Measurements from ENCODE around the gene ERF. TPM values are rescaled to one million over a fixed set of nuclear protein-coding genes. Genes with fewer than 3 reads are reported as not detected.

ERF gene
- total RNA-seq, 1 experiment from 2014 or later, result 32.6 TPM

GRCh38 chr19:42283188-42284065 lies 28.5 kb upstream of the ERF start:
- peak overlapping the region; percentile 92 for H3K4me3 ChIP-seq
- H3K9me3 ChIP-seq (replicated peaks), result 0 out of 2 replicates have a peak, but pooled peaks cover 2% of the 10 kb centered on the region
- no peaks in the 10 kb centered on the region for H3K27me3 ChIP-seq (replicated peaks)
- peaks cover 56% of the 10 kb centered on the region for H3K4me1 ChIP-seq (replicated peaks)
- peaks cover 33% of the 10 kb centered on the region for H3K36me3 ChIP-seq
- peak overlapping the region; percentile 78 for H3K27ac ChIP-seq
- peak; percentile 74 to 95 for DNase-seq (ENCODE audit: low read depth in 1 of 2, low spot score in 2 of 2)

- H3K4me1 ChIP-seq (replicated peaks), result peaks cover 56% of the 10 kb centered on the region
Observed at GRCh38 chr19:42282819-42283187, 27.9 kb upstream of the ERF start.

GRCh38 chr19:42281827-42282762 lies 27.2 kb upstream of the ERF start:
- Histone ChIP-seq H3K27ac (peak overlapping the region; percentile 56), H3K36me3 (peaks cover 25% of the 10 kb centered on the region), H3K27me3 (replicated peaks) (no peaks in the 10 kb centered on the region), H3K4me1 (replicated peaks) (peaks cover 56% of the 10 kb centered on the region), H3K9me3 (replicated peaks) (0 out of 2 replicates have a peak, but pooled peaks cover 2% of the 10 kb centered on the region), H3K4me3 (peak overlapping the region; percentile 22; the same call in 1 of the 2 replicates)
- peak in 1 of 2 experiments; percentile 61 for DNase-seq (ENCODE audit: low read depth in 1 of 2, low spot score in 2 of 2)

More at GRCh38 chr19:42282819-42283187, 27.9 kb upstream of the ERF start:
- H3K36me3 ChIP-seq, result peaks cover 27% of the 10 kb centered on the region
- H3K27ac ChIP-seq, result no peak overlapping the region
- H3K4me3 ChIP-seq, result no peak overlapping the region
- H3K9me3 ChIP-seq (replicated peaks), result 0 out of 2 replicates have a peak, but pooled peaks cover 2% of the 10 kb centered on the region
- no peaks in the 10 kb centered on the region for H3K27me3 ChIP-seq (replicated peaks)
- no peak for DNase-seq (ENCODE audit: low read depth in 1 of 2, low spot score in 2 of 2)

GRCh38 chr19:42281146-42281826 lies 26.4 kb upstream of the ERF start:
- peaks cover 56% of the 10 kb centered on the region for H3K4me1 ChIP-seq (replicated peaks)
- H3K36me3 ChIP-seq, result peaks cover 29% of the 10 kb centered on the region
- 0 out of 2 replicates have a peak, but pooled peaks cover 2% of the 10 kb centered on the region for H3K9me3 ChIP-seq (replicated peaks)
- peak overlapping the region; percentile 22 for H3K4me3 ChIP-seq
- H3K27me3 ChIP-seq (replicated peaks), result no peaks in the 10 kb centered on the region
- peak overlapping the region; percentile 56 for H3K27ac ChIP-seq
- DNase-seq (ENCODE audit: low read depth in 1 of 2, low spot score in 2 of 2), result peak; percentile 67 to 72

GRCh38 chr19:42280815-42281145 lies 25.9 kb upstream of the ERF start:
- DNase-seq (ENCODE audit: low read depth in 1 of 2, low spot score in 2 of 2), result no peak
- H3K9me3 ChIP-seq (replicated peaks), result 0 out of 2 replicates have a peak, but pooled peaks cover 2% of the 10 kb centered on the region

GRCh38 chr19:42279902-42280814 lies 25.2 kb upstream of the ERF start:
- Histone ChIP-seq H3K9me3 (replicated peaks) (0 out of 2 replicates have a peak, but pooled peaks cover 2% of the 10 kb centered on the region), H3K4me3 (peak overlapping the region; percentile 54), H3K27ac (peak overlapping the region; percentile 60), H3K27me3 (replicated peaks) (no peaks in the 10 kb centered on the region), H3K4me1 (replicated peaks) (peaks cover 50% of the 10 kb centered on the region), H3K36me3 (peaks cover 29% of the 10 kb centered on the region)
- peak; percentile 89 to 92 for DNase-seq (ENCODE audit: low read depth in 1 of 2, low spot score in 2 of 2)

More at GRCh38 chr19:42280815-42281145, 25.9 kb upstream of the ERF start:
- H3K36me3 ChIP-seq, result peaks cover 31% of the 10 kb centered on the region
- H3K27ac ChIP-seq, result peak overlapping the region; percentile 60
- peak overlapping the region; percentile 54 for H3K4me3 ChIP-seq
- H3K4me1 ChIP-seq (replicated peaks), result peaks cover 56% of the 10 kb centered on the region
- no peaks in the 10 kb centered on the region for H3K27me3 ChIP-seq (replicated peaks)

GRCh38 chr19:42279155-42279901 lies 24.4 kb upstream of the ERF start:
- Histone ChIP-seq H3K27ac (peak overlapping the region; percentile 60; the same call in 1 of the 2 replicates), H3K36me3 (peaks cover 38% of the 10 kb centered on the region), H3K27me3 (replicated peaks) (no peaks in the 10 kb centered on the region), H3K4me3 (peak overlapping the region; percentile 54), H3K9me3 (replicated peaks) (no peaks in the 10 kb centered on the region), H3K4me1 (replicated peaks) (peaks cover 43% of the 10 kb centered on the region)
- no peak for DNase-seq (ENCODE audit: low read depth in 1 of 2, low spot score in 2 of 2)

GRCh38 chr19:42278452-42279154 lies 23.7 kb upstream of the ERF start:
- Histone ChIP-seq H3K27me3 (replicated peaks) (no peaks in the 10 kb centered on the region), H3K4me1 (replicated peaks) (peaks cover 43% of the 10 kb centered on the region), H3K9me3 (replicated peaks) (no peaks in the 10 kb centered on the region), H3K36me3 (peaks cover 45% of the 10 kb centered on the region), H3K4me3 (no peak overlapping the region), H3K27ac (no peak overlapping the region)
- DNase-seq (ENCODE audit: low read depth in 1 of 2, low spot score in 2 of 2), result no peak

- Histone ChIP-seq H3K4me3 (no peak overlapping the region), H3K27me3 (replicated peaks) (no peaks in the 10 kb centered on the region), H3K4me1 (replicated peaks) (peaks cover 36% of the 10 kb centered on the region), H3K36me3 (peaks cover 52% of the 10 kb centered on the region), H3K27ac (no peak overlapping the region), H3K9me3 (replicated peaks) (no peaks in the 10 kb centered on the region)
- DNase-seq (ENCODE audit: low read depth in 1 of 2, low spot score in 2 of 2), result no peak
Observed at GRCh38 chr19:42277821-42278451, 23.0 kb upstream of the ERF start.

- no peaks in the 10 kb centered on the region for H3K27me3 ChIP-seq (replicated peaks)
- no peak for DNase-seq (ENCODE audit: low read depth in 1 of 2, low spot score in 2 of 2)
- no peak overlapping the region for H3K4me3 ChIP-seq
- H3K36me3 ChIP-seq, result peaks cover 63% of the 10 kb centered on the region
- H3K27ac ChIP-seq, result no peak overlapping the region
- peaks cover 25% of the 10 kb centered on the region for H3K4me1 ChIP-seq (replicated peaks)
- no peaks in the 10 kb centered on the region for H3K9me3 ChIP-seq (replicated peaks)
Observed at GRCh38 chr19:42276821-42277220, 21.9 kb upstream of the ERF start.

GRCh38 chr19:42276284-42276683 lies 21.4 kb upstream of the ERF start:
- DNase-seq (ENCODE audit: low read depth in 1 of 2, low spot score in 2 of 2), result no peak
- H3K9me3 ChIP-seq (replicated peaks), result no peaks in the 10 kb centered on the region
- H3K27me3 ChIP-seq (replicated peaks), result no peaks in the 10 kb centered on the region
- no peak overlapping the region for H3K4me3 ChIP-seq
- peaks cover 20% of the 10 kb centered on the region for H3K4me1 ChIP-seq (replicated peaks)
- H3K36me3 ChIP-seq, result peaks cover 68% of the 10 kb centered on the region
- no peak overlapping the region for H3K27ac ChIP-seq
